OCI-LY7 (cell line): ENCODE data around the gene MAP2K5.

Source experiments
- EZH2phosphoT487 ChIP-seq: fragments of 200-600 bp; sonication (generic); IDR thresholded peaks from 2 replicates; pipeline ENCODE4 v1.6.1; 2018; ENCODE audit warnings: low read depth, borderline replicate concordance, mild to moderate bottlenecking, mixed run types, antibody characterized with exemption, low read length, moderate library complexity, mixed read lengths
- TF ChIP-seq, protein P1 (sequence below): fragments of 200-600 bp; sonication (generic); conservative IDR thresholded peaks from 2 replicates; pipeline ENCODE4 v1.5.1; 2014; ENCODE audit warnings: mild to moderate bottlenecking, antibody characterized with exemption, low read length, moderate library complexity, mixed read lengths

DNA sequence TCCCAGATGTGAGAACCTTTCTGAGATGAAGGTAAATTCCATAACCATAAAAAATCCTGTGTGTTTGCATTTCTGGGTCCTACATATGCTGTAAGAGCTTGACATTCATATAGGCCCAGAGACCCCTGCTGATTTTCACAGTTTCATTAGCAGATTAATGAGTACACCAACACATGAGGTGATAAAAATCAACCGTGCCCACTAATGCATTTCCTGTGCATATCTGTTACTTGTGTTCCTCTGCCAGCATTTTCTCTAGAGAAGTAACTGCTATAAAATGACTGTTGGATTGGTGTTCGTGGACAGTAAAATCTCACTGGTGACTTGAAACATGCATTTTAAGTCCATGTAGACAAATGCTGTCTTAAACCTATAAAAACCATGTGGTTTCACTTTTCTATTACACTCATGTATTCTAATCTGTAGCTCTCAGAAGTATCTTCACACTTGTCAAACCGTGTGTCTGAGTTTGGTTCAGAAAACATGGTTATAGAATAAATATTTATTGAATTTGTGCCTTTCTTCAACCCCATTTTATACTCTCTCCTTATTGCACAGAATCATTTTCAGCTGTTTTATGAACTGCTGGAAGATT is 14.6 kb downstream of the MAP2K5 start:
- TF ChIP-seq, protein P1, sequence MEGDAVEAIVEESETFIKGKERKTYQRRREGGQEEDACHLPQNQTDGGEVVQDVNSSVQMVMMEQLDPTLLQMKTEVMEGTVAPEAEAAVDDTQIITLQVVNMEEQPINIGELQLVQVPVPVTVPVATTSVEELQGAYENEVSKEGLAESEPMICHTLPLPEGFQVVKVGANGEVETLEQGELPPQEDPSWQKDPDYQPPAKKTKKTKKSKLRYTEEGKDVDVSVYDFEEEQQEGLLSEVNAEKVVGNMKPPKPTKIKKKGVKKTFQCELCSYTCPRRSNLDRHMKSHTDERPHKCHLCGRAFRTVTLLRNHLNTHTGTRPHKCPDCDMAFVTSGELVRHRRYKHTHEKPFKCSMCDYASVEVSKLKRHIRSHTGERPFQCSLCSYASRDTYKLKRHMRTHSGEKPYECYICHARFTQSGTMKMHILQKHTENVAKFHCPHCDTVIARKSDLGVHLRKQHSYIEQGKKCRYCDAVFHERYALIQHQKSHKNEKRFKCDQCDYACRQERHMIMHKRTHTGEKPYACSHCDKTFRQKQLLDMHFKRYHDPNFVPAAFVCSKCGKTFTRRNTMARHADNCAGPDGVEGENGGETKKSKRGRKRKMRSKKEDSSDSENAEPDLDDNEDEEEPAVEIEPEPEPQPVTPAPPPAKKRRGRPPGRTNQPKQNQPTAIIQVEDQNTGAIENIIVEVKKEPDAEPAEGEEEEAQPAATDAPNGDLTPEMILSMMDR, result no peak
- TF ChIP-seq EZH2phosphoT487, result no peak
